Central memory CD4-positive, alpha-beta T cell (primary cell): ENCODE results near the gene GPT2.

Experiments
- DNase-seq: peaks from one replicate; pipeline ENCODE4 v3.0.0; 2022
- total RNA-seq, 3 experiments: gene quantifications; one replicate each; lab custom pipeline; 2026; lab: John Stamatoyannopoulos, UW

GPT2 gene, protein sequence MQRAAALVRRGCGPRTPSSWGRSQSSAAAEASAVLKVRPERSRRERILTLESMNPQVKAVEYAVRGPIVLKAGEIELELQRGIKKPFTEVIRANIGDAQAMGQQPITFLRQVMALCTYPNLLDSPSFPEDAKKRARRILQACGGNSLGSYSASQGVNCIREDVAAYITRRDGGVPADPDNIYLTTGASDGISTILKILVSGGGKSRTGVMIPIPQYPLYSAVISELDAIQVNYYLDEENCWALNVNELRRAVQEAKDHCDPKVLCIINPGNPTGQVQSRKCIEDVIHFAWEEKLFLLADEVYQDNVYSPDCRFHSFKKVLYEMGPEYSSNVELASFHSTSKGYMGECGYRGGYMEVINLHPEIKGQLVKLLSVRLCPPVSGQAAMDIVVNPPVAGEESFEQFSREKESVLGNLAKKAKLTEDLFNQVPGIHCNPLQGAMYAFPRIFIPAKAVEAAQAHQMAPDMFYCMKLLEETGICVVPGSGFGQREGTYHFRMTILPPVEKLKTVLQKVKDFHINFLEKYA
- total RNA-seq = 0.96 to 35.5 (median 10.2) reads per million in 3 experiments

DNA sequence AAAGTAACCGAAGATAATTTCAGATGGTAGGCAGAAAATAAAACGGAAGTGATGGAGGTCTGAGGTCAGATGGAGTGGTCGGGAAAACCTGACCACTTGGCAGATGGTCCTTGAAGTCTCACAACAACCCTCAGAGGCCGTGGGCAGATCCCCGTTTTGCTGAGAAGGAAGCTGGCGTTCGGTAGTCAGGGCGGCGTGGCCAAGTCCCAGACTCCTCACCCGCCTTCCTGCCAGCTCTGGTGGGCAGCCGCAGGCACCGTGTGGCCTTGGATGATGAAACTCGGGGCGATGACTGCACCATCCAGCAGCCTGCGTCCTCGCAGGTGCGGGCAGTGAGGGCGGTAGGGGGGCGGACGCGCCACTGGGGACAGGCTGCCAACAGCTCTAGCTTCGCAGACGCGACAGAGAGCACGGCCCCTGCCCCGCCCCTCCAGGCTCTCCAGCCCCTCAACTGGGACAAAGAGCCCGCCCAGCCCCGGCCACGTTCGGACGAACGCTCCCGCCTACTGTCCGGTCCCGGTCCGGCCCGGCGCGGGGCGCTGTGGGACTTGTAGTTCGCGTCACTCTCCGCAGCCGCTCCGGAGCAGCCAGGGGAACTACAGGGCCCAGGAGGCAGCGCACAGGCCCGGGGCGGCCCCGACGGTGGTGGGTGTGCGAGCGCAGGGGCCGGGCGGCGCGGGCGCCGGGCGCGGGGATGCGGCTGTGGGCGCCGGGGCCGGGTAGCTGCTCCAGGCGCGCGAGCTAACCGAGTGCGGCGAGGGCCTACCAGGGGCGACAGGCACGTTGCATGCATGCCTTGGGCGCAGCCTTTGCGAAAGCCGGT lies at the start of gene GPT2:
GPT2 (plus strand) TSS at position 673 of the 823 bp plus-strand sequence. CDS start 354 bp downstream, outside the sequence.
- peak; percentile 52 for DNase-seq

DNA sequence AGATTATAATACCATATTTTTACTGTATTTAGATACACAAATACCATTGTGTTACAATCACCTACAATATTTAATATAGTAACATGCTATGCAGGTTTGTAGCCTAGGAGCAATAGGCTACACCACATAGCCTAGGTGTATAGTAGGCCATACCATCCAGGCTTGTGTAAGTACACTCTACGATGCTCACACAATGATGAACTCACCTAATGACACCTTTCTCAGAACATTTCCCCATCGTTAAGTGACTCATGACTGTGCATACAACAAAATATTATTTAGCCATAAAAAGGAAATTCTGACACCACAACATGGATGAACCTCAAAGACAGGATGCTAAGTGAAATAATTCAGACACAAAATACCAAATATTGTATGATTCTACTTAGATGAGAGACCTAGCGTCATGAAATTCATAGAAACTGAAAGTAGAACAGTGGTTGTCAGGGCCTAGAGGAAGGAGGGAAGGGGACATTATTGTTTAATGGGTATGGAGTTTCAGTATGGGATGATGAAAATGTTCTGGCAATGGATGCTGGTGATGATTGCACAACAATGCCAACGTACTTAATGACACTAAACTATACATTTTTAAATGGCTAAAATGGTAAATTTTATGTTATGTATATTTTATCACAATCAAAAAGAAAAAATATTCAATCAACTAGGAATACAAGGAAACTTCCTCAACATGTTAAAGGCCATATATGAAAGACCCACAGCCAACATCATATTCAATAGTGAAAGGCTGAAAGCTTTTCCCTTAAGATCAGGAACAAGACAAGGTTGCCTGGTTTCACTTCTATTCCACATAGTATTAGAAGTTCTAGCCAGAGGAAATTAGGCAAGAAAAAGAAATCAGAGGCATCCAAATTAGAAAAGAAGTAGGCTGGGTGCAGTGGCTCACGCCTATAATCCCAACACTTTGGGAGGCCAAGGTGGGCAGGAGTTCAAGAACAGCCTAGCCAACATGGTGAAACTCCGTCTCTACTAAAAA lies 47.3 kb upstream of the GPT2 start:
- no peak for DNase-seq

GRCh38 chr16:46839986-46840443 lies 44.1 kb upstream of the GPT2 start:
- no peak for DNase-seq

GRCh38 chr16:46842192-46842895 lies 41.8 kb upstream of the GPT2 start:
- no peak for DNase-seq

DNA sequence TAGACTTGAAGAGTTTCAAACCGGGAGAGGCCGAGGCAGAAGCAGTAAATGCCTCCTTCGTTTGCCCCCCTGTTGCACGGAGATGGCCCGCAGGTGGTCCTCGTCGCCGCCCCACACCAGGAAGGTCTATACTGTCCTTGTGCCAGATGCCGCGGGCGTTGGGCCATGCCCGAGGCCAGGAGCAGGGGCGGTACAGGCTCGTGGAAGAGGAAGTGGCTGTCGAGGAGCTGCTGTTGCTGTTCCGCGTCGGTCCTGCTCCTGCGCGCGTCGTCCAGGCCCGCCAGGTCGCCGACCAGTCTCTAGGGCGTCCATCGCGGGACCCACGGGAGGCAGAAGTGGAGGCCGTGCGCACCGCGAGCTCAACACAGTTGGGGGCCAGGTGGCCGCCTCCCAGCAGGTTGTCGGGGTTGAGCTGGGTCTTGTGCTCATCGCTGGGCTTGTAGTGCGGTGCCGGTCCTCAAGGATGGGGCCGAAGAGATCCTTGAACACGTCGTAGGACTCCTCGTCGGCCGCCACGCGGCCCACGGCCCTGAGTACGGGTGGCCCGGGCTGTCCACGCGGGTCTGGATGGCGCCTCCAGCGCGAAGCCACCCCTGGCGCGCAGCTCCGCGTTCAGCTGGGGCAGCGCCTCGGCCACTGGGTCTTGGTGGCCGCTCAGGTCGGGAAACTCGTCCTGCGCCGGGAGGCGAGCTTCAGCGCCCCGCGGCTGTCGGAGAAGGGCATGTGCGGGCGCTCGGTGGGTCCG lies 40.1 kb upstream of the GPT2 start:
- no peak for DNase-seq

DNA sequence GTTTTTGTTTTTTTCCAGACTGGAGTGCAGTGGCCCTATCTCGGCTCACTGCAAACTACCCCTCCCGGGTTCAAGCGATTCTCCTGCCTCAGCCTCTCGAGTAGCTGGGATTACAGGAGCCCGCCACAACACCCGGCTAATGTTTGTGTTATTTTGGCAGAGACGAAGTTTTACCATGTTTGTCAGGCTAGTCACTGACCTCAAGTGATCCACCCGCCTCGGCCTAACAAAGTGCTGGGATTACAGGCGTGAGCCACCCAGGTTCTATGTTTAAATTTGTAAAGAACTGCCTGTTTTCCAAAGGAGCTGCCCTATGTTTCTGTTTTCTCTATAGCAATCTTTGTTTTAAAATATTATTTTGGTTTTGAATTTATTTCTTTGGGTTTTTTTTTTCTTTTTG lies 39.4 kb upstream of the GPT2 start:
- no peak for DNase-seq

DNA sequence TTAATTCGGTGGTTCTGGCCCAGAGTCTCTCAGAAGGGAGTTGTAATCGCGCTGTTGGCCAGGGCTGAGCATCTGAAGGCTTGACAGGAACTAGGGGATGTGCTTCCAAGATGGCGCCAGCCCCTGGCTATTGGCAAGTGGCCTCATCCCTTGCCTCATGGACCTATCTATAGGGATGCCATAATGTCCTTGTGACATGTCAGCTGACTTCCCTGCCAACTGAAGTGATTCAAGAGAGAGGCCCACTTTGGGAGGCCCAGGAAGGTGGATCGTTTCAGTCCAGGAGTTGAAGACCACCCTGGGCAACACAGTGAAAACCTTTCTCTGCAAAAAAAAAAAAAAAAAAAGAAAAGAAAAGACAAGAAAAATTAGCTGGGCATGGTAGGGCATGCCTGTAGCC lies 38.2 kb upstream of the GPT2 start:
- no peak for DNase-seq

DNA sequence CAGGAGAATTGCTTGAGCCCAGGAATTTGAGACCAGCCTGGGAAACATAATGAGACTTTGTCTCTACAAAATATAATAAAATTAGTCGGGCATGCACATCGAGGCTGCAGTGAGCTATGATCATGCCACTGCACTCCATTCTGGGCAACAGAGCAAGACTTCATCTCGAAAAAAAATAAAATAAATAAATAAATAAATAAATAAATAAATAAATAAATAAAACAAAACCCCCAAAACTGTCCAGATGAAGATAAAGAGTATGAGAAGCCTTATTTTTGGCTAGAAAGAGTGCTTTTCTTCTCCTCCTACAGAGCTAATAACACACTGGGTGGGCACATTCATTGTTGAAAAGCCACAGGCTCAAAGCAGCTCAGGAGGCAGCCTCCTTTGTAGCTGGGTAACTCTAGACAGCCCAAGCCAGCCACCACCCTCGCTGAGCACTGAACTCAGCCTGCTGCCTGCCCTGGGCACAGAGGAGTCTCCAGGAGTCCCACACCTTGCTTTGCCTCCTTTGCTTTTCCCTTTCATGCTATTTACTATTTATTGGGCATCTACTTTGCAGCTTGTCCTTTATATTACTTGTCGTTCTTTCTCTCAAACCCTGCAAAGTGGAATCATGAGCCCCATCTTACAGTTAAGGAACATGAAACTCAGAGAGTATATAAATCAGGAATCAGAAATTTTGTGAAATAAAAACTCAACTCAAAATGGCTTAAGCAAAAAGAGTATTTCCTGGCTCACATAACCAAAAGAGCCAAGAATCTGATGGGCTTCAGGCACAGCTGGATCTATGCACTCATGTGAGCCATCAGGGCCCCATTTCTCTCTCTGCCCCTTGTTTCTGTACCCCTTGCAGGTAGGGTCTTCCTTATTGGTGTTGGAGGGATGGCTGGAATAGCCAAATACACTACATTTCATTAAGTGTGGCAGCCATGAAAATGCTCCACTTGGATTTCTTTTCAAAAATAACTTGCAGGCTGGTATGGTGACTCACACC lies 35.1 kb upstream of the GPT2 start:
- DNase-seq = no peak

- DNase-seq = no peak
Observed at GRCh38 chr16:46850619-46851555, 33.3 kb upstream of the GPT2 start.

- DNase-seq = no peak
Observed at GRCh38 chr16:46852130-46852529, 32.0 kb upstream of the GPT2 start.

- DNase-seq = peak; percentile 29
Observed at GRCh38 chr16:46853713-46854443, 30.3 kb upstream of the GPT2 start.

GRCh38 chr16:46854846-46855245 lies 29.3 kb upstream of the GPT2 start:
- DNase-seq = no peak

DNA sequence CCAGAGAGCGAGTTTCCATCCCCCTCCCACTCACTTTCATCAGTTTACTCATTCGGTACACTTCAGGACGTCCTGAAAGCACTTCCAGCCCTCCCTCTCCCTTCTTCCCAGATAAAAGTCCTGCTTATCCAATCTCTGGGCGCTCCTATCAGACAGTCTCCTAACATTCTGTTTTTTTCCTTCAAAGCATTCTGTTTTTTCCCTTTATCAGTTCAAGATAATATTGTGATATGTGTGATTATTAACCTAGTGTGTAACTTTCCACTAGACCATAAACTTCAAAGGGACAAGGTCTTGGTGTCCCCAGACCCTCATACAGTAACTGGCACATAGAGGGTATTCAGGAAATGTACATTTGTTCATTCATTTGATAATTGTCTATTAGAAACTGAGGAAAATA lies 28.8 kb upstream of the GPT2 start:
- no peak for DNase-seq

- DNase-seq = no peak
Observed at GRCh38 chr16:46857368-46857945, 26.7 kb upstream of the GPT2 start.

- no peak for DNase-seq
Observed at GRCh38 chr16:46858151-46858550, 26.0 kb upstream of the GPT2 start.

DNA sequence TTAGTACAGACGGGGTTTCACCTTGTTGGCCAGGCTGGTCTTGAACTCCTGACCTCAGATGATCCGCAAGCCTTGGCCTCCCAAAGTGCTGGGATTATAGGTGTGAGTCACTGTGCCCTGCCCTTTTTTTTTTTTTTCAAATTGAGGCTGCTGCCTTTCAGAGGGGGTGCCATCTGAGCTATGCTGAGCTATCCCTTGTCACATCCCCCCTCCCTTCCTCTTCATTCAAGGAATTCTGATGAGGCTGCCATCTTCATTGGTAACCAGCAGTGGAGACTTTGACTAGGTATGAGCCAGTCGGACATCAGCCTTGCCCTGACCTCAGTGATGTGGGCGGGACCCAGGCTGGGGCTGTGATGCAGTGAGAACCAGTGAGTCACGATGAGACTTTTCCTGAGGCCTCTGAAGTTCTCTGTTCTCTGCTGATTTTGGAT lies 24.4 kb upstream of the GPT2 start:
- DNase-seq = no peak
